NCI-H2227 (cell line): Measurements from ENCODE around the gene FIGN.
A peak's percentile ranks its signal among the peaks of the same experiment; 100 is the strongest.

ENCODE experiments used
- DNase-seq: peaks from one replicate; lab custom pipeline; 2025; ENCODE audit not compliant: unreplicated experiment; lab: John Stamatoyannopoulos, UW

The FIGN gene

GRCh38 chr2:163571423-163572102 lies 164.2 kb downstream of the FIGN start:
- DNase-seq, result no peak

- no peak for DNase-seq
These were observed 165.4 kb downstream of the FIGN start for GRCh38 chr2:163570391-163570790.

GRCh38 chr2:163565192-163565591 lies 170.6 kb downstream of the FIGN start:
- no peak for DNase-seq

GRCh38 chr2:163564236-163564635 lies 171.6 kb downstream of the FIGN start:
- no peak for DNase-seq

GRCh38 chr2:163563336-163563735 lies 172.5 kb downstream of the FIGN start:
- DNase-seq, result no peak

GRCh38 chr2:163558251-163559021 lies 177.4 kb downstream of the FIGN start:
- DNase-seq, result peak; percentile 63

GRCh38 chr2:163556511-163556910 lies 179.3 kb downstream of the FIGN start:
- DNase-seq, result no peak

- no peak for DNase-seq
These were observed 180.9 kb downstream of the FIGN start for GRCh38 chr2:163554864-163555263.

- DNase-seq, result no peak
These were observed 182.2 kb downstream of the FIGN start for GRCh38 chr2:163553601-163554000.

GRCh38 chr2:163552758-163553157 lies 183.1 kb downstream of the FIGN start:
- no peak for DNase-seq

GRCh38 chr2:163551616-163552373 lies 184.0 kb downstream of the FIGN start:
- DNase-seq, result no peak

- DNase-seq, result no peak
These were observed 186.8 kb downstream of the FIGN start for GRCh38 chr2:163548970-163549369.
